OCI-LY3 (cell line): Measurements from ENCODE around the gene MTMR1.
A peak's percentile ranks its signal among the peaks of the same experiment; 100 is the strongest.

Experiments used
- H2AFZ ChIP-seq: fragments of 200-600, 300-600 bp; shearing (Covaris generic); 2 replicates; pipeline ENCODE4 v1.6.0; 2014; ENCODE audit warnings: antibody characterized with exemption, low read depth, low read length
- H3K27ac ChIP-seq: fragments of 200-600, 300-600 bp; sonication (generic); 2 replicates; pipeline ENCODE4 v1.5.1; 2014; ENCODE audit warnings: mild to moderate bottlenecking, low read length, moderate library complexity, mixed read lengths
- H3K27me3 ChIP-seq: fragments of 200-600, 300-600 bp; sonication (generic); 2 replicates; pipeline ENCODE4 v1.6.1; 2014; ENCODE audit warnings: low read depth, low read length, mixed read lengths
- H3K36me3 ChIP-seq: fragments of 200-600, 300-600 bp; sonication (generic); replicated peaks from 2 replicates; pipeline ENCODE3; 2014; ENCODE audit warnings: low read depth, low read length, mixed read lengths
- H3K4me1 ChIP-seq: fragments of 300-600, 200-600 bp; sonication (generic); 2 replicates; pipeline ENCODE4 v1.6.1; 2014; ENCODE audit warnings: low read length, mixed read lengths
- H3K4me2 ChIP-seq: fragments of 200-600, 300-600 bp; sonication (generic); 2 replicates; pipeline ENCODE4 v1.6.1; 2014; ENCODE audit warnings: low read length, mixed read lengths
- H3K4me3 ChIP-seq: fragments of 300-600, 200-600 bp; sonication (generic); 2 replicates; pipeline ENCODE4 v1.5.1; 2014; ENCODE audit warnings: antibody characterized with exemption, mild to moderate bottlenecking, low read length, moderate library complexity
- H3K79me2 ChIP-seq: fragments of 300-600, 200-600 bp; shearing (Covaris generic); 2 replicates; pipeline ENCODE4 v1.6.1; 2014; ENCODE audit warnings: mild to moderate bottlenecking, low read length, mixed read lengths
- H3K9ac ChIP-seq: fragments of 300-600, 200-600 bp; shearing (Covaris generic); 2 replicates; pipeline ENCODE4 v1.6.0; 2014; ENCODE audit warnings: mild to moderate bottlenecking, low read length, moderate library complexity
- H3K9me3 ChIP-seq: fragments of 200-600, 300-600 bp; shearing (Covaris generic); 2 replicates; pipeline ENCODE4 v1.6.1; 2014; ENCODE audit warnings: low read length, mixed read lengths; ENCODE audit not compliant: insufficient read depth
- H4K20me1 ChIP-seq: fragments of 200-600, 300-600 bp; sonication (generic); 2 replicates; pipeline ENCODE4 v1.6.1; 2016; ENCODE audit warnings: low read length, mixed read lengths; ENCODE audit not compliant: insufficient read depth
- EZH2phosphoT487 ChIP-seq: fragments of 200-600 bp; shearing (Covaris generic); IDR thresholded peaks from 2 replicates; pipeline ENCODE4 v1.6.1; 2018; ENCODE audit warnings: antibody characterized with exemption, mixed run types, low read depth
- TF ChIP-seq, protein P1 (sequence below): fragments of 200-600, 300-600 bp; sonication (generic); IDR thresholded peaks from 2 replicates; pipeline ENCODE4 v1.5.1; 2014; ENCODE audit warnings: antibody characterized with exemption, low read length, low read depth

MTMR1 gene

DNA sequence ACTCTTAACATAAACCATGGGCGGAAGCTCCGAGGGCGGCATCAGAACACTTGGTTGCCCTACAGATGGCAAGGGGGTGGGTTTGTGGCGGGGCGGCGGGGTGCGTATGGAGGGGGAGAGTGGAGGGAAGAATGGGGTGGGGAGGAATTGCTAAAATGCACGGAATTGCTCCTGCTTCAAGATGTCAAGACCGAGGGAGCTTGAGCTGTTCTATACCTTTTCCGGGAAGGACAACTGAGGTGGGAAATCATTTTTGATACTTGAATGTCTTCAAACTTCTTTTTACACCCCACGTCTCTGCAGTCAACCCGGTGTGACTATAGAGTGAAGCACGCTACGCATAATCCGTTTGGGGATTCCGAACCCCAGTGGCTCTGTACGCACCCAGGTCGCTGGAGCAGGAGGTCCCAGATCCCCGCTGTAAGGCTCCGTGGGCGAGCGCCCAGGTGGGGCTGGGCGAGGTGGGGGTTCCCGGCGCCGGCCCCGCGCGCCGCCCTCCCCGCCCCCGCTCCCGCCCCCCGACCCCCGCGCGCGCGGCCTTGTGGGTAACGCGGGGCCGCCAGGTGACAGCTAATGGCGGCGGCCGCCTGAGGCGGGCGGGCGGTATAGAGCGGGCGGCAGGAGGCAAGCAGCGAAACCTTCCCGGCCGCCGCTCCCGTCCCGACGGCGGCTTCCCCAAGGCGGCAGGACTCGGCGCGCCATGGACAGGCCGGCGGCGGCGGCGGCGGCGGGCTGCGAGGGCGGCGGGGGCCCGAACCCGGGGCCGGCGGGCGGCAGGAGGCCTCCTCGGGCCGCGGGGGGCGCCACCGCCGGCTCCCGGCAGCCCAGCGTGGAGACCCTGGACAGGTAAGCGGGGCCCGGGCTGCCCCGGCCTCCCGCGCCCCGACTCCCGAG is at the start of gene MTMR1:
MTMR1 (plus strand) TSS at position 566 of the 894 bp plus-strand sequence; CDS start at position 701, 135 bp downstream.
- Histone ChIP-seq H3K79me2 (peaks cover 50% of the 10 kb centered on the region), H3K27me3 (no peaks in the 10 kb centered on the region), H3K9me3 (no peaks in the 10 kb centered on the region), H4K20me1 (peaks cover 28% of the 10 kb centered on the region), H3K36me3 (peaks cover 12% of the 10 kb centered on the region), H3K4me2 (peak within 1 kb of the TSS; percentile 99), H3K27ac (peak within 1 kb of the TSS; percentile 99), H3K4me1 (peaks cover 54% of the 10 kb centered on the region), H3K4me3 (peak within 1 kb of the TSS; percentile 94), H2AFZ (peak within 1 kb of the TSS; percentile 52), H3K9ac (peak within 1 kb of the TSS; percentile 94)
- TF ChIP-seq, protein P1, sequence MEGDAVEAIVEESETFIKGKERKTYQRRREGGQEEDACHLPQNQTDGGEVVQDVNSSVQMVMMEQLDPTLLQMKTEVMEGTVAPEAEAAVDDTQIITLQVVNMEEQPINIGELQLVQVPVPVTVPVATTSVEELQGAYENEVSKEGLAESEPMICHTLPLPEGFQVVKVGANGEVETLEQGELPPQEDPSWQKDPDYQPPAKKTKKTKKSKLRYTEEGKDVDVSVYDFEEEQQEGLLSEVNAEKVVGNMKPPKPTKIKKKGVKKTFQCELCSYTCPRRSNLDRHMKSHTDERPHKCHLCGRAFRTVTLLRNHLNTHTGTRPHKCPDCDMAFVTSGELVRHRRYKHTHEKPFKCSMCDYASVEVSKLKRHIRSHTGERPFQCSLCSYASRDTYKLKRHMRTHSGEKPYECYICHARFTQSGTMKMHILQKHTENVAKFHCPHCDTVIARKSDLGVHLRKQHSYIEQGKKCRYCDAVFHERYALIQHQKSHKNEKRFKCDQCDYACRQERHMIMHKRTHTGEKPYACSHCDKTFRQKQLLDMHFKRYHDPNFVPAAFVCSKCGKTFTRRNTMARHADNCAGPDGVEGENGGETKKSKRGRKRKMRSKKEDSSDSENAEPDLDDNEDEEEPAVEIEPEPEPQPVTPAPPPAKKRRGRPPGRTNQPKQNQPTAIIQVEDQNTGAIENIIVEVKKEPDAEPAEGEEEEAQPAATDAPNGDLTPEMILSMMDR: no peak
- TF ChIP-seq EZH2phosphoT487: no peak

GRCh38 chrX:150643958-150644357 is 49.2 kb upstream of the MTMR1 start:
- H3K27ac ChIP-seq: no peak overlapping the region
- TF ChIP-seq EZH2phosphoT487: no peak
- TF ChIP-seq, protein P1: no peak

DNA sequence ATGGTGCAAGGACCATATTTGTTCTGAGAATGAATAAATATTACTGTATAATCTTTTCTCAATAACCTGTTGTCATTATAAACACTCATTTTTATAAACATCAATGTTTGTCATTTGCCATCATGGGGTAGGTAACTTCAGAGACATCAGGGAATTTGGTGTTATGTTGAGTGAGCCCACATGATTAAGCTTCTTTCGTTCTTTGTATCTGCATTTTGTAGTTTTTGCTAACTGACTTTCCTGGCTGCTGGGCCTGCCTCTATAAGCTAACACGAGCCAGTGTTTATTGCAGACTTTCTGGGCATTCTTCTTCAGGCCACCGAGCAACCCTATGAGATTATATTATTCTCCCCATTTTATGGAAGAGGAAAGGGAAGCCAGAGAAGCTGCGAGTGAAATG is 48.8 kb upstream of the MTMR1 start:
- Histone ChIP-seq H3K4me1 (peaks cover 5% of the 10 kb centered on the region; the same call in 1 of the 2 replicates), H3K36me3 (no peaks in the 10 kb centered on the region), H3K4me2 (no peak overlapping the region), H3K9me3 (no peaks in the 10 kb centered on the region), H3K9ac (no peak overlapping the region), H4K20me1 (no peaks in the 10 kb centered on the region), H3K79me2 (no peaks in the 10 kb centered on the region), H3K27me3 (no peaks in the 10 kb centered on the region), H3K27ac (no peak overlapping the region), H3K4me3 (no peak overlapping the region), H2AFZ (no peak overlapping the region)
- TF ChIP-seq, protein P1: no peak
- TF ChIP-seq EZH2phosphoT487: no peak

More at GRCh38 chrX:150643958-150644357, 49.2 kb upstream of the MTMR1 start:
- no peaks in the 10 kb centered on the region for H3K79me2 ChIP-seq
- no peaks in the 10 kb centered on the region for H3K36me3 ChIP-seq
- no peaks in the 10 kb centered on the region for H4K20me1 ChIP-seq
- H3K9ac ChIP-seq: no peak overlapping the region
- H2AFZ ChIP-seq: no peak overlapping the region
- no peaks in the 10 kb centered on the region for H3K9me3 ChIP-seq
- no peaks in the 10 kb centered on the region for H3K27me3 ChIP-seq
- H3K4me1 ChIP-seq: peaks cover 5% of the 10 kb centered on the region; the same call in 1 of the 2 replicates
- H3K4me3 ChIP-seq: no peak overlapping the region
- no peak overlapping the region for H3K4me2 ChIP-seq

DNA sequence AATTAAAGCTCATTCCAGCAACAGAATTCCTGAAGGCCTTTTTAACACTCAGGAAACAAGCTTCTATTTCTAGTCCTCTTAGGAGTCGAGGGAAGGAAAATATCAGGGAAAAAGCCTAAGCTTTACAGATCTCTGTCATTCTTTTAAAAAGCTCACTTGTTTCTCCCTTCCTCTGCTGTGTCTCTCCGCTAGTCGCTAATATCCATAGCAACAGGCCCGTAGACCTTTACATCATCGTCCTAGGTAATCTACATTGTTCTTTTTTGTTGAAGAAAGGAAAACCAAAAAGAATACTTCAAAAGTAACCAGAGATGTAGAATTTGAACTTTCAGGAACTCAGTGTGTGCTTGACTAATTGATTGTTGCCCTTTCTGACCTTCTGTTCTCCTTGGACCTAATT is 45.9 kb upstream of the MTMR1 start:
- Histone ChIP-seq H3K36me3 (no peaks in the 10 kb centered on the region), H3K79me2 (no peaks in the 10 kb centered on the region), H3K27me3 (no peaks in the 10 kb centered on the region), H3K4me2 (no peak overlapping the region), H2AFZ (no peak overlapping the region), H4K20me1 (no peaks in the 10 kb centered on the region), H3K9me3 (no peaks in the 10 kb centered on the region), H3K4me1 (peaks cover 5% of the 10 kb centered on the region; the same call in 1 of the 2 replicates), H3K27ac (no peak overlapping the region), H3K4me3 (no peak overlapping the region), H3K9ac (no peak overlapping the region)
- TF ChIP-seq, protein P1: no peak
